Measurements from ENCODE around the gene KIF3A.
A peak's percentile ranks its signal among the peaks of the same experiment; 100 is the strongest.

The KIF3A gene

GRCh38 chr5:132753135-132753987, 16.0 kb upstream of the KIF3A start:
- DNase-seq (ENCODE audit: low read depth) = no peak

DNA sequence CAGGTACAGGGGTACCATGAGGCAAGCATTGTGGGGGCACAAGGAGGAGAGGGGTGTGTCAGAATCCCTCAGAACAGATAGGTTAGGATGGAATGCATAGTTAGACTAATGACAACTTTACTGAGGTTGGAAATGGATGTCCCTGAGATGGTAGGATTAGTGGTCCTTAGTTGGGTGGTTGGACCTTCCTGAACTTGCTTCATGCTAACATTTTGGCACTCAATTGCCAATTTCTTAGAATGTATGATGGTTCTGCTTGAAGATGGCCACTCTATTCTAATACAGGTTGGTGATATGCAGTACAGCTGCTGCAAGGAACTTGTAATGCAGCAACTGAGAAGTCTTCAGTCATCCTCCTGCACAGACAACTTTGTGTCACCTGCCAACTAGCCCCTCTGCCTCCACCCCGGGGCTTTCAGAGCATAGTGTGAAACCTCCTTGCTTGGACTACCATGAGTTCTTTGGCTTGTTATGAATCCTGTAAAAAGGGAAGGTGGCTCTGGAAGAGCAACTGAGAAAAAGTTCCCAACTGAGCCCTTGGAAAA, 15.3 kb upstream of the KIF3A start:
- DNase-seq (ENCODE audit: low read depth) = no peak

- DNase-seq (ENCODE audit: low read depth) = no peak
Measured at GRCh38 chr5:132751971-132752580, 14.7 kb upstream of the KIF3A start.

DNA sequence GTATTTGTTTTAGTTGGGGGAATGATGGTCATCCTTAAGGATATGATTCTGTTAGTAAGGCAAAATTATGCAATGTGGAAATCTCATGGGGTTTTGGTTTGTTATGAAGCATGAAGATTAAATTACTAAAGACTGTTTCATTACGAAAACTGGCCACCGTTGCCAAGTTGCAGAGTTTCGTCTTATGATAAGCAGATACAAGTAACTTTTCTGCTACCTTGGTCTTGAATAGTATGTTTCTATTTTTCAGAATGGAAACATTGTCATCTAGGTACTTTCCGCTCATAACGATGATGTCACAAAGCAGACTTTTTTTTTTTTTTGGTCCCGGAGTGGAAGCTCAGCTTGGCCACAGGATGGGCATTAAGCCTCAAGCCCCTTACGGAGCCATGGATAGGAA, 14.1 kb upstream of the KIF3A start:
- DNase-seq (ENCODE audit: low read depth) = no peak

DNA sequence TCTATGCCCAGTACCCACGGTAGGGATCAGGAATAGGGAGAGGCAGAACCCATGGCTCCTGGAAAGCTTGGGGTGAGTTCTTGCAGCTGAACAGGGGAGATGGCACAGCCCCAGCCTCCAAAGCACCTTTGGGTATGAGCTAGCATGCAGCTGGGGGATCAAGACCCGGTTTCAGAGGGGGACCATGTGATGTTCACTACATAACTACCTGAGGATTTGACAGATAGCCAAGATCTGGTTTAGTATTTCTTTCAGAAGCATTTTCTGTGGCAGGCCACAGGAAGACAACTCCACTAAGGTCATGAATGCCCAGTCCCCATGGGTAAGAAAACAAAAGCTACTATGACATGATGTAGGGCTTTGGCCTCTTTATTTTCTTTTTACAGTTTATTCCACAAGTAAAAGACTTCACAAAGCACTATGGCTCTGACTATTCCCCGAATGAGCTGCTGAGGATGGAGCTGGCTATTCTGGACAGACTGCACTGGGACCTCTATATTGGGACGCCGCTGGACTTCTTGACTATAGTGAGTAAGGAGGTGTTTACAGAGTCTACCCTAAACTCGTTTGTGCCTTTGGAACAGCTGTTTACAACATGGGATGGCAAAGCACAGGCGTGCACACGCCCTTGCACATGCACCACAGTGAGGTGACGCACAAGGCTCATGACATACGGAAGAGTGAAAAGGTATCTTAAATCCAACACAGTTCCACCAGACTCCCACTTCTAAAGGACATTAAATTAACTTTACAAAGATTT, 13.3 kb upstream of the KIF3A start:
- DNase-seq (ENCODE audit: low read depth) = no peak

DNA sequence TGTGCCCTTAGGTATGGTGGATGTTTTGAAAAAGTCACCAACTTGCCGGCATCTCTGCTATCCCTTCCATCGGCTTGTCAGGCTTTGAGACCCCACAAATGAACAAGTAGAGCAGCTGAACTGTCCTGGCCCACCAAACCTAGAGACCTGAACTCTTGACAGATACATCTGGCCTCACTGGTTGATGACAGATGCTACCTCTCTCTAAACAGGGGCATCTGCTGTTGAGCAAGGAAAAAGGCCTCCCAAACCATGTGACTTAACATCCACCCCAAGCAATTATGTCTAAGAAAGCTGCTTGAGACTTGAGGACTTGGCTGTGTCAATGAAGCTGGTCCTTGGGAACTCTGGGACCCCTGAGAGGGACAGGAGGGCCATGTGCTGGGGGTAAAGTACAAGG, 12.2 kb upstream of the KIF3A start:
- no peak for DNase-seq (ENCODE audit: low read depth)

- DNase-seq (ENCODE audit: low read depth) = no peak
Measured at GRCh38 chr5:132748522-132749000, 11.2 kb upstream of the KIF3A start.

DNA sequence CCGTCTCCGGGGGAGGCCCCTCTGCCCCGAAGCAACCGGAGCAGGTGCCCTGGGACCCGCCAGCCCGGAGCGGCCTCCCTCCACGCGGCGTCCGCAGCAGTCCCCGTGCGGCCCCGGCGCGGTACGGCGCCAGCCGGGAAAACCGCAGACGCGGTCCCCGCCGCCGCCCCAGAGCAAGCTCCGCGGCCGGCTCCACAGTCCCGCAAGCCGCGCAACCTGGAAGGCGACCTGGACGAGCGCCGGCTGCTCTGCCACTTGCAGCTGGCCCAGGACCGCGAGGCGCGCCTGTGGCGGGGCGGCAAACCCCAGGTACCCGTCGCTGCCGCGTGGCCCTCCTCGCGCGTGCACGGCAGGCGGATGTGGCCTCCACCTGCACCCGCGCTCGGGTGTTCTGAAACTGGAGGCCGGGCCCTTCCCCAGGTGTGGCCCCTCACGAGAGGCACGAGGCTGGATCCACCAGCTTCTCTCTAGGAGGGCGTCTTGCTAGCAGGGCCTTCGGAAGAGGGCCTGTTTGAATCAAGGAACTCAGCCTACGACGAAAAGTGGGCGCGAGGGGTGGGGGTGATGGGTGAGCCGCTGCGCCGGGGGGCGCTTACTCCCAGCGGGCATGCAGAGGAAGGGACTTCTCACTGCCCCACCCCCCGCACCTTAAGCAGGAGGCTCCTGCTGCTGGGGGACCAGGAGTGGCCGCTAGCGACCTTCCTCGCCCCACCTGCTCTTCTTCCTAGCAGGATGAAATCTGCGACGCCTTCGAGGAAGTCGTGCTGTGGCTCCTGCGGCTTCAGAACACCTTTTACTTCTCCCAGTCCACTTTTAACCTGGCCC, 10.5 kb upstream of the KIF3A start:
- DNase-seq (ENCODE audit: low read depth) = no peak

DNA sequence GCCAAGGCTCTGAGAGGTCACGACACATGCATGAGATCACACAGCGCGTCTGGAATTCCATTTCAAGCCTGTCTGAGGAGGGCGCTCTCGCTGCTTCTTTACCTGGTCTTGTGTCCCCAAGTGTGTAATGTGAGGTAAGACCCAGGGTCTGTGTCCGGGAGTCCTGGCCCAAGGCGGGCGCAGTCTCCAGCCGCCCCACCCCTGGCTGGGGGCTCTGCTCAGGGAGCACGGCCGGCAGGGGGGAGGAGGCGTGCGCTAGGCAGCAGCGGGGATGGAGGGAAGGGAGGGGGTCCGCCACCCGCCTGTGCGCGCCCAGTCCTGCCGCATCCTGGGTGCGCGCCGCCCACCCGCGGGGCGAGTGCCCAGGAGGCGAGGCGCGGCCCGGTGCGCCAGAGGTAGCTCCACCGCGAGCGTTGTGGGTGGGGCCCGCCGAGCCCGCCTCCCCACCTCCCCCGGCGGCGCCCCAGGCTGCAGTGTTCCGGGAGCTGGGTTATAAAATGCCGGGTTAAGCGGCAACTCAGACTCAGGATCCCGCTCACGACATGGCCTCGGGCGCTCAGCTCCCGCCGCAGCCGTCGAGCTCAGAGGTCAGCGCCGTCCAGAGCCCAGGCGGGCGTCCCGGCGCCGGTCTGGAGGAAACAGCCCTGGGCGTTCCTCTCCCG, 9.7 kb upstream of the KIF3A start, which contains the start of gene CCNI2:
CCNI2 (plus strand) TSS at position 473 of the 662 bp plus-strand sequence; CDS start at position 543, 70 bp downstream.
- peak; percentile 45 for DNase-seq (ENCODE audit: low read depth)

DNA sequence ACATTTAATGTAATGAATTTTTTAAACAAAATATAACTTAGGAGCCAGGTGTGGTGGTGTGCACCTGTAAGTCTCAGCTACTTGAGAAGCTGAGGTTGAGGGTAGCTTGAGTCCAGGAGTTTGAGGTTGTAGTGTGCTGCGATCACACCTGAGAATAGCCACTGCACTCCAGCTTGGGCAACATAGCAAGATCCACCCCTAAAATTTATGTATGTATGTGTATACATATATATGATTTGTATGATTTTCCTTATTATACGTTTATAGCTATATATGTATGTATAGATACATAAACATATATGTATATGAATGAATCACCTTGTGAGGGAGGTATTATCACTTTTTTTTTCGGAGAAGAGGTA, 9.2 kb upstream of the KIF3A start:
- DNase-seq (ENCODE audit: low read depth) = no peak

DNA sequence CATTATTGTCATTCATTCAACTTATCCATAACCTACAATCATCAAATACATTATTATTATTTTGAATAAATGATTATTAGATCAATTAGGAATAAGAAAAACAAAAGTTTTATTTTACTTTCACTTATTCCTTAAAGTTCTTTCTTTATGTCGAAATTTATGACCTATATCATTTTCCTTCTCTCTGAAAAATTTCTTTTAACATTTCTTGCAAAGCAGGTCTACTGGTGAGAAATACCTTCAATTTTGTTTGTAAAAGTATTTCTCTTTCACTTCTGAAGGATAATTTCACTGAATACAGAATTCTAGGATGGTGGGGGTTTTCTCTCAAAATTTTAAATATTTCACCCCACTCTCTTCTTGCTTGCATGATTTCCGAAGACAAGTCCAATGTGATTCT, 7.3 kb upstream of the KIF3A start:
- DNase-seq (ENCODE audit: low read depth) = no peak

GRCh38 chr5:132742626-132743025, 5.3 kb upstream of the KIF3A start:
- no peak for DNase-seq (ENCODE audit: low read depth)

- DNase-seq (ENCODE audit: low read depth) = no peak
Measured at GRCh38 chr5:132742158-132742557, 4.8 kb upstream of the KIF3A start.

GRCh38 chr5:132739232-132739631, 1.9 kb upstream of the KIF3A start:
- no peak for DNase-seq (ENCODE audit: low read depth)

DNA sequence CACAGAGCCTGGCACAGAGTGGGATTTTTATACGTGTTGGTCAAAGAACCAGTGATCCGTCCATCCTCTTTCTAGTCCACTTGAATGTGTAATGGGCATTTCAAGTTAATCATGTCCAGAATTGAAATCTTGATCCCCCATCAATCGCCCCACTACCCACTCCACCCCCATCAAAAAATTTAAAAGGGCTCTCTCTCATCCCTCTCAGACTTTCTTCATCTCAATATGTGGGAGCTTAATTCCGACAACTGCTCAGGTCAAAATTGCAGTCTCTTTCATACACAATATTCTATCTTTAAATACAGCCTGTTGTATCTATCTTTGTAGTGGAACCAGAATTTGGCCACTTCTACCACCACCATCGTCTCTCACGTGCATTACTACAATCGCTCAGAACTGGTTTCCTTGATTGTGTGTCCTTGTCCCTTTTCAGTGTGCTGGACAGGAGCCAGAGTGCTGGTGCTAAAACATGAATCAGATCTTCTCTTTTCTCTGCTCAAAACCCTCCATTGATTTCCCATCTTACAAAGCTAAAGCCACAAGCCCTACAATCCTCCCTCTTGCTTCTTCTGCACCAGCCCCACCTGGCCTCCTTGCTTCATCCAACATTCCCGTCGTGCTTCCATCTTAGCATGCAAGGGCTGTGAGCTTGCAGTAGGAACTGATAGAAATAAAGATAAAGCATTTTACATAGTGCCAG, 786 bp upstream of the KIF3A start:
- DNase-seq (ENCODE audit: low read depth) = no peak

DNA sequence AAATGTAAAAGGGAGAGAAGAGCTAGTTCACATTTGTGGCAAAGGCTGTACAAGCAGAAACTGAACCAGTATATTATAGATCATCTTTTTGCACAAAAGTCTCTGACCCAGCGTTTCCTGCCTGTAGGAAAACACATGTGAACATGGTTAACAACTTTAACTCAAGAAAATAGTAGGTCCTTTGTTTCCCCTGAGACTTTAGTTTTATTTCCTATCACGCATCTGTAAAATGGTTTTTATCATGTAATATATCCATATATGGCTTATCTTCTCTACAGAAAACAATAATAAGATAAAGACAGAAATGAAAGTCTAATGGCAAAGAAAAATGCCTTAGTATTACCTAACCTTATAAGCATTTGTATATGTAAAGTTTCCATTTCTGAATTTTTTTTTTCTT, 2.7 kb downstream of the KIF3A start:
- no peak for DNase-seq (ENCODE audit: low read depth)

- DNase-seq (ENCODE audit: low read depth) = no peak
Measured at GRCh38 chr5:132733499-132734148, 3.7 kb downstream of the KIF3A start.

GRCh38 chr5:132729896-132730295, 7.5 kb downstream of the KIF3A start:
- DNase-seq (ENCODE audit: low read depth) = no peak

DNA sequence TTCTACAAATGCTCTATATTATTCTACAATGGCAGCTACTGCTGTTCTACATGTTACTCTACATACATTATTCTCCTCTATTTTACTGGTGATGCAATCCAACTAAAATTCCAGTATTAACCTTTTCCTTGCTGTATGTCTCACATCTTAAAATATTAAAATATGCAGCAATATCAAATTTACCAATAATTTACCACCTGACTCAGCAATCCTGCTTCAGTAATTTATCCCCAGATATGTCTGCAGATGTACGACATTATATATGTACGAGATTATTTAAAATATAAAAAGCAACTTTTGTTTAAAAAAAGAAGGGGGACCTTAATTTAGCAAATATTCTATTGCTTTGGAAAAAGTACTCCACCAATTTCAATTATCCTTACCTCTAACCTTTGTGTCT, 11.6 kb downstream of the KIF3A start:
- DNase-seq (ENCODE audit: low read depth) = no peak
